Stimulated activated CD8-positive, alpha-beta memory T cell treated with anti-CD3 and anti-CD28 coated beads, Interleukin-7, amount 100 ng/mL, for 1 hour (primary cell): ENCODE measurements around the gene GNAQ.
"Not testable (repeated sequence)": the region's sequence is repeated elsewhere in the genome, so short reads cannot be mapped to it uniquely, and the experiment has no call there.

ENCODE experiments used
- DNase-seq, 2 donors: peaks; one replicate each; pipeline ENCODE4 v3.0.0-alpha.2; 2020; ENCODE audit warnings: low read depth in 2 of 2

GNAQ gene

GRCh38 chr9:77772646-77773045, 259.0 kb downstream of the GNAQ start:
- DNase-seq: no peak

- DNase-seq: no peak
These were observed 260.4 kb downstream of the GNAQ start for GRCh38 chr9:77771171-77771570.

- DNase-seq: no peak
These were observed 261.3 kb downstream of the GNAQ start for GRCh38 chr9:77770340-77770739.

- no peak for DNase-seq
These were observed 262.4 kb downstream of the GNAQ start for GRCh38 chr9:77769246-77769645.

- no peak for DNase-seq
These were observed 265.0 kb downstream of the GNAQ start for GRCh38 chr9:77766587-77766986.

- DNase-seq: no peak
These were observed 265.8 kb downstream of the GNAQ start for GRCh38 chr9:77765781-77766259.

- no peak for DNase-seq
These were observed 266.5 kb downstream of the GNAQ start for GRCh38 chr9:77764894-77765780.

GRCh38 chr9:77763566-77763965, 268.0 kb downstream of the GNAQ start:
- no peak for DNase-seq

- not testable (repeated sequence) for DNase-seq
These were observed 270.7 kb downstream of the GNAQ start for GRCh38 chr9:77760919-77761318.

GRCh38 chr9:77759391-77759790, 272.2 kb downstream of the GNAQ start:
- DNase-seq: no peak

GRCh38 chr9:77756449-77756848, 275.2 kb downstream of the GNAQ start:
- no peak for DNase-seq

- DNase-seq: no peak
These were observed 278.4 kb downstream of the GNAQ start for GRCh38 chr9:77753180-77753579.

- no peak for DNase-seq
These were observed 279.1 kb downstream of the GNAQ start for GRCh38 chr9:77752554-77752953.

GRCh38 chr9:77751341-77752091, 280.1 kb downstream of the GNAQ start:
- DNase-seq: no peak

GRCh38 chr9:77750981-77751340, 280.6 kb downstream of the GNAQ start:
- DNase-seq: no peak

- DNase-seq: no peak
These were observed 281.3 kb downstream of the GNAQ start for GRCh38 chr9:77750284-77750683.

- no peak for DNase-seq
These were observed 283.3 kb downstream of the GNAQ start for GRCh38 chr9:77748214-77748772.

GRCh38 chr9:77747163-77747562, 284.4 kb downstream of the GNAQ start:
- no peak for DNase-seq

GRCh38 chr9:77744841-77745430, 286.7 kb downstream of the GNAQ start:
- no peak for DNase-seq

GRCh38 chr9:77743386-77743785, 288.2 kb downstream of the GNAQ start:
- DNase-seq: no peak

GRCh38 chr9:77738932-77739331, 292.7 kb downstream of the GNAQ start:
- no peak for DNase-seq

- DNase-seq: no peak
These were observed 296.1 kb downstream of the GNAQ start for GRCh38 chr9:77735494-77735893.
